Measurements from ENCODE around the gene TMEM255B. TPM values are rescaled to one million over a fixed set of nuclear protein-coding genes. Genes with fewer than 3 reads are reported as not detected.

Gene TMEM255B
- polyA plus RNA-seq, 1 donor (not counting 4 experiments of a cell fraction or from before 2014, with no cell fraction given) = 7.6 TPM

DNA sequence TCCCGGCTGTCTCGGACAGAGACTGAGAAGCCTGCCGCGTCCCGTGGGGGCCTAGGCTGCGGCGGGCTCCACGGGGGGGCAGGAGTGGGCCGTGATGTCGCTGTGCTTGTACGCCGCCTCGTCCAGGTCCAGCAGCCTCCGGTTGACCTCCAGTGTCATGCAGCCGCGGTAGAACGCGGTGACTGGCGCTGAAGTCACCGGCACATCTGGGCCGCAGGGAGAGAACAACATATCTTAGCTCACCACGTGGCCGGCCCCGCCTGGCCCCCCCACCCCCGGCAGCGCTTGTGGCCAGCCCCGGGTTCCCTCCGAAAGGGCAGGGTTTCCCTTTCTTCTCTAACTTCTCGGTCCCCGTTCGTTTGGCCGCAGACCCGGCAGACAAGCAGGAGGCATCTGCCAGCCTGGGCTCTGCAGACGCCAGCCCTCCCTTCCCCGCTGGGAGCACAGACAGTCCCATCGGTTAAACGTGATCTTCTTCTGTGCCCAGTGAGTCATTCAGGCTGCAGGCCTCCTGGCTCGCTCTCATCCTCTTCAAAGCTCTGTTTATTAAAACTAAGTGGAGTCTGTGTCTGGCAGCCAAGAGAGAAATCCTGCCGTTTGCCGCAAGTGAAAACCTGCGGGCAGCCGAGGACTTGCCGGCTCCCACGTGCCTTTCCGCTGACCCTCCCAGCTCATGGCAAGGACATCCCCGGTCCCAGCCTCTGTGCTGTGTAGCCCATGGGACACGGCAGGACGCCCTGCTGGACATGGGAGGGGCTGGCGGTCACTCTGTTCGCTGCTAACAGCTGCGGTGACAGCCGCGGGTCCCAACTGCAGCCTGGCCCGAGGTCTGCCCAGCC, 62.0 kb downstream of the TMEM255B start:
- H3K9ac ChIP-seq (ENCODE audit: control insufficient read depth, extremely low read depth, insufficient read depth, low read length) = peak overlapping the region; percentile 50
- DNase-seq (ENCODE audit: low read depth, low spot score) = peak; percentile 69
- no peaks in the 10 kb centered on the region for H3K9me3 ChIP-seq (ENCODE audit: control insufficient read depth, low read depth, low read length)
- H2AFZ ChIP-seq (ENCODE audit: control insufficient read depth, low read length) = no peak overlapping the region
- FAIRE-seq = peak; percentile 96
- TF ChIP-seq EZH2 (IDR thresholded peaks at IDR 0.05; ENCODE audit: low read length) = no peak
- TF ChIP-seq, protein P1, sequence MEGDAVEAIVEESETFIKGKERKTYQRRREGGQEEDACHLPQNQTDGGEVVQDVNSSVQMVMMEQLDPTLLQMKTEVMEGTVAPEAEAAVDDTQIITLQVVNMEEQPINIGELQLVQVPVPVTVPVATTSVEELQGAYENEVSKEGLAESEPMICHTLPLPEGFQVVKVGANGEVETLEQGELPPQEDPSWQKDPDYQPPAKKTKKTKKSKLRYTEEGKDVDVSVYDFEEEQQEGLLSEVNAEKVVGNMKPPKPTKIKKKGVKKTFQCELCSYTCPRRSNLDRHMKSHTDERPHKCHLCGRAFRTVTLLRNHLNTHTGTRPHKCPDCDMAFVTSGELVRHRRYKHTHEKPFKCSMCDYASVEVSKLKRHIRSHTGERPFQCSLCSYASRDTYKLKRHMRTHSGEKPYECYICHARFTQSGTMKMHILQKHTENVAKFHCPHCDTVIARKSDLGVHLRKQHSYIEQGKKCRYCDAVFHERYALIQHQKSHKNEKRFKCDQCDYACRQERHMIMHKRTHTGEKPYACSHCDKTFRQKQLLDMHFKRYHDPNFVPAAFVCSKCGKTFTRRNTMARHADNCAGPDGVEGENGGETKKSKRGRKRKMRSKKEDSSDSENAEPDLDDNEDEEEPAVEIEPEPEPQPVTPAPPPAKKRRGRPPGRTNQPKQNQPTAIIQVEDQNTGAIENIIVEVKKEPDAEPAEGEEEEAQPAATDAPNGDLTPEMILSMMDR (optimal IDR thresholded peaks at IDR 0.05 in 1 of 3, IDR thresholded peaks at IDR 0.05 in 1 of 3, conservative IDR thresholded peaks at IDR 0.05 in 1 of 3; ENCODE audit: extremely low read depth in 1 of 3, insufficient read depth in 2 of 3, low read length in 3 of 3) = no peak
- peaks cover 25 to 35% of the 10 kb centered on the region in 2 experiments for H3K36me3 ChIP-seq (ENCODE audit: control insufficient read depth in 2 of 2, extremely low read depth in 1 of 2, insufficient read depth in 2 of 2, low read length in 2 of 2)
- dilution Hi-C loops (cut with MboI; ENCODE audit: extremely low pct_ligation_motif_present, low sequenced_read_pairs) = no loop called here
- H3K4me3 ChIP-seq (ENCODE audit: control insufficient read depth in 2 of 3, extremely low read depth in 1 of 3, insufficient read depth in 2 of 3, low read depth in 1 of 3, low read length in 3 of 3) = no peak overlapping the region
- H3K79me2 ChIP-seq (ENCODE audit: control insufficient read depth, insufficient read depth, low read length) = no peaks in the 10 kb centered on the region
- H4K20me1 ChIP-seq (ENCODE audit: control insufficient read depth, extremely low read depth, insufficient read depth, low read length) = peaks cover 12% of the 10 kb centered on the region
- peak overlapping the region; percentile 60 for H3K27ac ChIP-seq (ENCODE audit: control insufficient read depth, insufficient read depth, low read length)
- H3K4me2 ChIP-seq (ENCODE audit: control insufficient read depth, extremely low read depth, insufficient read depth, low read depth, low read length) = peak overlapping the region; percentile 37
- H3K27me3 ChIP-seq (ENCODE audit: control insufficient read depth, extremely low read depth, insufficient read depth, low read length) = no peaks in the 10 kb centered on the region
- peaks cover 24% of the 10 kb centered on the region for H3K4me1 ChIP-seq (ENCODE audit: control insufficient read depth, extremely low read depth, insufficient read depth, low read length)
- H3K9me1 ChIP-seq (ENCODE audit: control insufficient read depth, extremely low read depth, insufficient read depth, low read length) = no peaks in the 10 kb centered on the region

DNA sequence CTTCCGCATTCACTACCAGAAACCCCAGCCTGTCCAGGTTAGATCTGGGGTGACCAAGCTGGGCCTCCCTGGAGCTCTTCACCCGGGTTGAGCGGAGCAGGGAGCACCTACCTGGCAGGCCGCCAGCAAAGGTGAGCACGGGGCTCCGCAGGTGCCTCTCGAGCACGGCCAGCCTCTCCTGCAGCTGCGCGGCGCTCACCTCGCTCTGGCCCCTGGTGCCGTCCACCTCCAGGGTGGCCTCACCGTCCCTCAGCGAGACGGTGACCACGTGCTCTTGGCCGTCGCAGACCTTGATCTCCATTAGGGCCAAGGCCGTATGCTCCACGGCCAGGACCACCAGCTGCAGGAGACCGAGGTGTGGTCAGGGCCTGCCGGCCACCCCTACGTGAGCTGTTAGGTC, 62.8 kb downstream of the TMEM255B start:
- Histone ChIP-seq H3K36me3 (ENCODE audit: control insufficient read depth in 2 of 2, extremely low read depth in 1 of 2, insufficient read depth in 2 of 2, low read length in 2 of 2) (peaks cover 23 to 36% of the 10 kb centered on the region in 2 experiments), H3K9ac (ENCODE audit: control insufficient read depth, extremely low read depth, insufficient read depth, low read length) (peak overlapping the region; percentile 50), H3K4me2 (ENCODE audit: control insufficient read depth, extremely low read depth, insufficient read depth, low read depth, low read length) (peak overlapping the region; percentile 37), H3K4me1 (ENCODE audit: control insufficient read depth, extremely low read depth, insufficient read depth, low read length) (peaks cover 24% of the 10 kb centered on the region), H3K9me3 (ENCODE audit: control insufficient read depth, low read depth, low read length) (no peaks in the 10 kb centered on the region), H3K9me1 (ENCODE audit: control insufficient read depth, extremely low read depth, insufficient read depth, low read length) (no peaks in the 10 kb centered on the region), H4K20me1 (ENCODE audit: control insufficient read depth, extremely low read depth, insufficient read depth, low read length) (peaks cover 11% of the 10 kb centered on the region), H3K27me3 (ENCODE audit: control insufficient read depth, extremely low read depth, insufficient read depth, low read length) (no peaks in the 10 kb centered on the region), H3K27ac (ENCODE audit: control insufficient read depth, insufficient read depth, low read length) (peak overlapping the region; percentile 60), H3K4me3 (ENCODE audit: control insufficient read depth in 2 of 3, extremely low read depth in 1 of 3, insufficient read depth in 2 of 3, low read depth in 1 of 3, low read length in 3 of 3) (peak overlapping the region in 1 of 3 experiments; percentile 34), H2AFZ (ENCODE audit: control insufficient read depth, low read length) (no peak overlapping the region), H3K79me2 (ENCODE audit: control insufficient read depth, insufficient read depth, low read length) (peaks cover under 1% of the 10 kb centered on the region)
- dilution Hi-C loops (cut with MboI; ENCODE audit: extremely low pct_ligation_motif_present, low sequenced_read_pairs) = no loop called here
- DNase-seq (ENCODE audit: low read depth, low spot score) (no peak), FAIRE-seq (no peak)
- TF ChIP-seq, protein P1 (optimal IDR thresholded peaks at IDR 0.05 in 1 of 3, IDR thresholded peaks at IDR 0.05 in 1 of 3, conservative IDR thresholded peaks at IDR 0.05 in 1 of 3; ENCODE audit: extremely low read depth in 1 of 3, insufficient read depth in 2 of 3, low read length in 3 of 3) = no peak
- no peak for TF ChIP-seq EZH2 (IDR thresholded peaks at IDR 0.05; ENCODE audit: low read length)
